ENCODE measurements around the gene TESK2. TPM values are rescaled to one million over a fixed set of nuclear protein-coding genes. Genes with fewer than 3 reads are reported as not detected.

TESK2 gene
- polyA plus RNA-seq, 1 donor (not counting 4 experiments of a cell fraction or from before 2014, with no cell fraction given) = 2.0 TPM

- Histone ChIP-seq H3K4me2 (ENCODE audit: control insufficient read depth, extremely low read depth, insufficient read depth, low read depth, low read length) (no peak overlapping the region), H2AFZ (ENCODE audit: control insufficient read depth, low read length) (no peak overlapping the region), H3K27ac (ENCODE audit: control insufficient read depth, insufficient read depth, low read length) (no peak overlapping the region), H3K36me3 (ENCODE audit: control insufficient read depth in 2 of 2, extremely low read depth in 1 of 2, insufficient read depth in 2 of 2, low read length in 2 of 2) (no peaks in the 10 kb centered on the region), H3K9me3 (ENCODE audit: control insufficient read depth, low read depth, low read length) (no peaks in the 10 kb centered on the region), H3K9me1 (ENCODE audit: control insufficient read depth, extremely low read depth, insufficient read depth, low read length) (no peaks in the 10 kb centered on the region), H3K27me3 (ENCODE audit: control insufficient read depth, extremely low read depth, insufficient read depth, low read length) (no peaks in the 10 kb centered on the region), H4K20me1 (ENCODE audit: control insufficient read depth, extremely low read depth, insufficient read depth, low read length) (no peaks in the 10 kb centered on the region), H3K9ac (ENCODE audit: control insufficient read depth, extremely low read depth, insufficient read depth, low read length) (no peak overlapping the region), H3K4me3 (ENCODE audit: control insufficient read depth in 2 of 3, extremely low read depth in 1 of 3, insufficient read depth in 2 of 3, low read depth in 1 of 3, low read length in 3 of 3) (no peak overlapping the region), H3K79me2 (ENCODE audit: control insufficient read depth, insufficient read depth, low read length) (no peaks in the 10 kb centered on the region), H3K4me1 (ENCODE audit: control insufficient read depth, extremely low read depth, insufficient read depth, low read length) (no peaks in the 10 kb centered on the region)
- DNase-seq (ENCODE audit: low read depth, low spot score) (no peak), FAIRE-seq (no peak)
- dilution Hi-C loops (cut with MboI; ENCODE audit: extremely low pct_ligation_motif_present, low sequenced_read_pairs) = no loop called here
- TF ChIP-seq, protein P1, sequence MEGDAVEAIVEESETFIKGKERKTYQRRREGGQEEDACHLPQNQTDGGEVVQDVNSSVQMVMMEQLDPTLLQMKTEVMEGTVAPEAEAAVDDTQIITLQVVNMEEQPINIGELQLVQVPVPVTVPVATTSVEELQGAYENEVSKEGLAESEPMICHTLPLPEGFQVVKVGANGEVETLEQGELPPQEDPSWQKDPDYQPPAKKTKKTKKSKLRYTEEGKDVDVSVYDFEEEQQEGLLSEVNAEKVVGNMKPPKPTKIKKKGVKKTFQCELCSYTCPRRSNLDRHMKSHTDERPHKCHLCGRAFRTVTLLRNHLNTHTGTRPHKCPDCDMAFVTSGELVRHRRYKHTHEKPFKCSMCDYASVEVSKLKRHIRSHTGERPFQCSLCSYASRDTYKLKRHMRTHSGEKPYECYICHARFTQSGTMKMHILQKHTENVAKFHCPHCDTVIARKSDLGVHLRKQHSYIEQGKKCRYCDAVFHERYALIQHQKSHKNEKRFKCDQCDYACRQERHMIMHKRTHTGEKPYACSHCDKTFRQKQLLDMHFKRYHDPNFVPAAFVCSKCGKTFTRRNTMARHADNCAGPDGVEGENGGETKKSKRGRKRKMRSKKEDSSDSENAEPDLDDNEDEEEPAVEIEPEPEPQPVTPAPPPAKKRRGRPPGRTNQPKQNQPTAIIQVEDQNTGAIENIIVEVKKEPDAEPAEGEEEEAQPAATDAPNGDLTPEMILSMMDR (optimal IDR thresholded peaks at IDR 0.05 in 1 of 3, IDR thresholded peaks at IDR 0.05 in 1 of 3, conservative IDR thresholded peaks at IDR 0.05 in 1 of 3; ENCODE audit: extremely low read depth in 1 of 3, insufficient read depth in 2 of 3, low read length in 3 of 3) = no peak
- TF ChIP-seq EZH2 (IDR thresholded peaks at IDR 0.05; ENCODE audit: low read length) = no peak
Observed at GRCh38 chr1:45317166-45317565, 173.8 kb downstream of the TESK2 start.

DNA sequence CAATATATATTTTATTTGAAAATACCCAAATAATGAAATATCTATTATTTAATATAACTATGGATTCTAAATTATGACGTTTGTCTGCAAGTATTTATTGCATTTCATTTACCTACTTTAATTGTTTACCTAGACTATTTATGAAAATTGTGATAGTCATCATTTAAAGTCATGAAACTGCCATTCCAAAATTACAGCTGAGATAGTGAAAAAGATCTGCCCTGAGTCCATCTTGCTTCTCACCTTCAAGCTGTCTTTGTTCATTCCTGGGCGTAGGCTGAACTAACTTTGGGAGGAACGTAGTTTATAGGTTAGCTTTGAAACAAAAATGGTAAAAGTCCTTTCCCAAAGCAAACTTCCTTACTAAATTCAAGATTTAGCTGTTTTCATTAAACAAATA lies 176.7 kb downstream of the TESK2 start:
- Histone ChIP-seq H3K4me3 (ENCODE audit: control insufficient read depth in 2 of 3, extremely low read depth in 1 of 3, insufficient read depth in 2 of 3, low read depth in 1 of 3, low read length in 3 of 3) (no peak overlapping the region), H3K4me1 (ENCODE audit: control insufficient read depth, extremely low read depth, insufficient read depth, low read length) (no peaks in the 10 kb centered on the region), H3K27ac (ENCODE audit: control insufficient read depth, insufficient read depth, low read length) (no peak overlapping the region), H3K27me3 (ENCODE audit: control insufficient read depth, extremely low read depth, insufficient read depth, low read length) (no peaks in the 10 kb centered on the region), H3K9ac (ENCODE audit: control insufficient read depth, extremely low read depth, insufficient read depth, low read length) (no peak overlapping the region), H3K79me2 (ENCODE audit: control insufficient read depth, insufficient read depth, low read length) (no peaks in the 10 kb centered on the region), H3K9me1 (ENCODE audit: control insufficient read depth, extremely low read depth, insufficient read depth, low read length) (no peaks in the 10 kb centered on the region), H3K36me3 (ENCODE audit: control insufficient read depth in 2 of 2, extremely low read depth in 1 of 2, insufficient read depth in 2 of 2, low read length in 2 of 2) (no peaks in the 10 kb centered on the region), H4K20me1 (ENCODE audit: control insufficient read depth, extremely low read depth, insufficient read depth, low read length) (no peaks in the 10 kb centered on the region), H2AFZ (ENCODE audit: control insufficient read depth, low read length) (no peak overlapping the region), H3K9me3 (ENCODE audit: control insufficient read depth, low read depth, low read length) (no peaks in the 10 kb centered on the region), H3K4me2 (ENCODE audit: control insufficient read depth, extremely low read depth, insufficient read depth, low read depth, low read length) (no peak overlapping the region)
- TF ChIP-seq EZH2 (IDR thresholded peaks at IDR 0.05; ENCODE audit: low read length) = no peak
- TF ChIP-seq, protein P1 (optimal IDR thresholded peaks at IDR 0.05 in 1 of 3, IDR thresholded peaks at IDR 0.05 in 1 of 3, conservative IDR thresholded peaks at IDR 0.05 in 1 of 3; ENCODE audit: extremely low read depth in 1 of 3, insufficient read depth in 2 of 3, low read length in 3 of 3) = no peak
- DNase-seq (ENCODE audit: low read depth, low spot score) = no peak
- no peak for FAIRE-seq
- dilution Hi-C loops (cut with MboI; ENCODE audit: extremely low pct_ligation_motif_present, low sequenced_read_pairs) = no loop called here

All from keratinocyte (primary cell).